Measurements from ENCODE around the gene PLEKHG5.

GRCh38 chr1:6523566-6523965, 32.1 kb upstream of the PLEKHG5 start:
- TF ChIP-seq CTCF (IDR thresholded peaks at IDR 0.05 in 4 of 5, conservative IDR thresholded peaks at IDR 0.05 in 1 of 5) (peak in 3 of 5 experiments; percentile 29 to 39 (median 34)), POLR2A (IDR thresholded peaks at IDR 0.05) (no peak)
